Mononuclear cell (primary cell): ENCODE data around the gene ITK. TPM values are rescaled to one million over a fixed set of nuclear protein-coding genes. Genes with fewer than 3 reads are reported as not detected.
"Not testable (repeated sequence)": the region's sequence is repeated elsewhere in the genome, so short reads cannot be mapped to it uniquely, and the experiment has no call there.

Experiments
- H3K27me3 ChIP-seq: 2 replicates; pipeline ENCODE4 v1.6.0; 2011; ENCODE audit warnings: low read length, control low read depth; ENCODE audit not compliant: insufficient read depth
- H3K4me1 ChIP-seq: 2 replicates; pipeline ENCODE4 v1.5.1; 2011; ENCODE audit warnings: mild to moderate bottlenecking, low read length, control low read depth; ENCODE audit not compliant: insufficient read depth
- H3K4me3 ChIP-seq: 2 replicates; pipeline ENCODE4 v1.5.1; 2011; ENCODE audit warnings: mild to moderate bottlenecking, low read length, moderate library complexity
- H3K9me3 ChIP-seq: 2 replicates; pipeline ENCODE4 v1.5.1; 2011; ENCODE audit warnings: low read depth, mild to moderate bottlenecking, control low read depth, low read length
- total RNA-seq: library from RNA; depleted of rRNA; stranded (reverse); fragments of >200 nt; gene quantifications from one replicate; pipeline ENCODE4 v1.2.3, GENCODE V29; 2012

The ITK gene
- total RNA-seq, 1 donor: 209 TPM

DNA sequence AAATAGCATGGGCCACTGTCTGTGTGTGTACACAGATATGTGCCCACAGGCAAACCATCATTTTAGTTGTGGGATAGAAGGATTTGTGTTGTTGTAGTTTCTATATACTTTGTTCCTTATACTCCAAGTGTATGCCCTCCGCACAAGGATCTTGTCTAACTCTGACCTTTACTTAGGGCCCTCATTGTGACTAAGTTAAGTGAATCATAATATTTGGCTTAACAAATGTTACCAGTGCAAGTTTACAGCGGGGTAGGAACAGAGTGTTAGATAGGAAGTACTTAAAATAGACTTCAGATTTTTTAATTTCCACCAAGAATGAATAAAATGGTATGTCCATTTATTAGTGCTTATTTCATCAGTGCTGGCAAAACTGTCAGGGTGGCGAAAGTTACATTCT is 55.8 kb downstream of the ITK start:
- H3K27me3 ChIP-seq: no peaks in the 10 kb centered on the region
- no peak overlapping the region for H3K4me3 ChIP-seq
- H3K4me1 ChIP-seq: peaks cover 10% of the 10 kb centered on the region
- no peaks in the 10 kb centered on the region for H3K9me3 ChIP-seq

DNA sequence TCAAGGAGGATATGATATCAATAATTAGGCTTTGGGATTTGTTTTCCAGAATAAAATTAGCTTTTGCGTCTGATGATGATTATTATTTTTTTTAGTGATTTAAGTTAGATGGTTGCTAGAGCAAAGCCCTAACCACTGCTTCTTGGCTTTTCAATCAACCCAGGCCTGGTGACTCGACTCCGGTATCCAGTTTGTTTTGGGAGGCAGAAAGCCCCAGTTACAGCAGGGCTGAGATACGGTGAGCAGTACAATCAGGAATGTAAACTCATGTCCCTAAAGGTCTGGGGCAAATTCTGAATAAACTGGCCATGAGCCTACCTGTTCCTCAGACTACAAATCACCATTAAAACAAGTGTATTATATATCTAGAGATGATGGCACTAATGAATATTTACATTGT is 60.8 kb downstream of the ITK start:
- no peak overlapping the region for H3K4me3 ChIP-seq
- no peaks in the 10 kb centered on the region for H3K27me3 ChIP-seq
- H3K4me1 ChIP-seq: peaks cover 6% of the 10 kb centered on the region
- no peaks in the 10 kb centered on the region for H3K9me3 ChIP-seq

DNA sequence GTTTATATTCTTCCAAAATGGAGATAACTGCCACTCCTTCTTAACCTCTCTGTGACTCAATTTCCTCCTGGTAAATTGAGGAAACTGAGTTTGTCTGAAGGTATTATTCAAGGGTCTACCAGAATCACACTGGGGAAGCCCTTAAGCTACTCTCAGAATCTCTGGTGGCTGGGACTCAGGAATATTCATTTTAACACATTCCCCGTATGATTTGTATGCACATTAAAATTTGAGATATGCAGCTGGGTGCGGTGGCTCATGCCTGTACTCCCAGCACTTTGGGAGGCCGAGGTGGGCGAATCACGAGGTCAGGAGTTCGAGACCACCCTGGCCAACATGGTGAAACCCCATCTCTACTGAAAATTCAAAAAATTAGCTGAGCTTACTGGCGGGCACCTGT is 64.1 kb downstream of the ITK start:
- not testable (repeated sequence) for H3K4me3 ChIP-seq, H3K9me3 ChIP-seq, H3K27me3 ChIP-seq
- H3K4me1 ChIP-seq: peaks cover 31% of the 10 kb centered on the region

DNA sequence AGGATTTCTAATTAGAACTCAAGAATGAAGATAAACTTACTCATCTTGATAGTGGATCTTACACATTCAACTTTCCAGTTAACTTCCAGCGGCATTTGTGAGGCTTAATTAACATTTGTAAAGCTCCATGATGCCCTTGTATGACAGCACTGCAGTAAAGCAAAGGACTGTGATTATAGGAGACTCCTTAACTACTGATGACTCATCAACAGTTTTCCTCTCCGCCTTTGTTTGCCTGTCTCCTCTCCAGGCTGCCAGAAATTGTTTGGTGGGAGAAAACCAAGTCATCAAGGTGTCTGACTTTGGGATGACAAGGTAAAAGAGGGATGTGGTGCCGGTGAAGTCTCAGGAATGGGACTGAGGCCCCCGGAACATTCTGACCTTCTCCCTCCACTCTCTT is 64.8 kb downstream of the ITK start:
- Histone ChIP-seq H3K27me3 (no peaks in the 10 kb centered on the region), H3K9me3 (no peaks in the 10 kb centered on the region), H3K4me3 (no peak overlapping the region), H3K4me1 (peaks cover 37% of the 10 kb centered on the region)

DNA sequence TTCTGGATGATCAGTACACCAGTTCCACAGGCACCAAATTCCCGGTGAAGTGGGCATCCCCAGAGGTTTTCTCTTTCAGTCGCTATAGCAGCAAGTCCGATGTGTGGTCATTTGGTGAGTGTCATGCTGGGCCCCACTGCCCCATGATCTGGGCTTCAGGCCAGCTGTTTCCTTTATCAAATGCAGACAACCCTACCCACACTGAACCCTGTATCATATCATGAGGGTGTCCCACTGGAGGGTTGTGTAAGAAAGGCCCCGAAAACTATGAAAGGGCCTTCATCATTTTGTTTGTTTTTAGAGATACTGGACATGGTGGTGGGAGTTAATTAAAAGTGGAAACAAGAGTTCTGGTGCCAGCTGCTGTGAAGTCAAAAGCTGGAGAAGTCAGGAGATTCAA is 65.2 kb downstream of the ITK start:
- Histone ChIP-seq H3K9me3 (no peaks in the 10 kb centered on the region), H3K27me3 (no peaks in the 10 kb centered on the region), H3K4me1 (peaks cover 39% of the 10 kb centered on the region), H3K4me3 (no peak overlapping the region)

DNA sequence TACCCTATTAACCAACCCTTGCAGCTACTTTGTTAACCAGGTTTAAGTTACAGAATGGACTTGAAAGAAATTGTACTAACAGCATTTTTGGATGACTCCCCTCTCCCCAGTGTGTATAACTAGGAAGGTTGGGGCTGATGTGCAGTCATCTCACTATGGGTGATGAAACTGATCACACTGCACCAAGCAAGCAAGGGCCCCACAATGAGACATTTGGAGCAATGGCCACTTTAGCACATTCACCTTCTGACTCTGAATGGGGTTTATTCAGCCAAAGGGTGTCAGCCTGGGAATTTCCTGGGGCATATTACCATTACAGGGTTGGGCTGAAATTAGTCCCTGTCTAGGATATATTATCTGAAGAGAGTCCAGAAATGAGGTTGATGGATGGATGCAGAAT is 66.6 kb downstream of the ITK start:
- H3K4me3 ChIP-seq: no peak overlapping the region
- H3K27me3 ChIP-seq: no peaks in the 10 kb centered on the region
- no peaks in the 10 kb centered on the region for H3K9me3 ChIP-seq
- peaks cover 40% of the 10 kb centered on the region for H3K4me1 ChIP-seq

DNA sequence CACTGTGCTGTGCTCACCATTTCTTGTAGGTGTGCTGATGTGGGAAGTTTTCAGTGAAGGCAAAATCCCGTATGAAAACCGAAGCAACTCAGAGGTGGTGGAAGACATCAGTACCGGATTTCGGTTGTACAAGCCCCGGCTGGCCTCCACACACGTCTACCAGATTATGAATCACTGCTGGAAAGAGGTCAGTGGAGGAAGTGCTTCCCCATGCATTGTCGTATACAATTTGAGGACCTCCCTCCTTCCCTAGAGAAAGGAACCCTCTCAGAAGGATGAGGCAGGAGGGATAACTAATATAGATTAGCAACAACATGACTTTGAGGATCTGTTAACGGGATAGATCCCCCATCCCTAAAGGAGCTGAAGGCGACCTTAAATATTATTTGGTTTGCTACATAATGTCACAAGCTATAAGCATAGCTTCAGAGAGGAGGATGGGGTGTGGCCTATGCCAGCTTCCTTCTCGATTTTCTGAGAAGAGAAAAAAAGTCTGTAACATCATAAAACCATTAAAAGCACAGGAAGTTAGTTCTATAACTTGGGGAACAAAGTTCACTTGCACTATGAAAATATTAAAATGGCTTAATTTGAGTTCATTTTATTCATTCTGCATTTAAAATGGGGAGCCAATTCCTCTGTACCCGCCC is 68.3 kb downstream of the ITK start:
- no peaks in the 10 kb centered on the region for H3K9me3 ChIP-seq
- peaks cover 56% of the 10 kb centered on the region for H3K4me1 ChIP-seq
- H3K4me3 ChIP-seq: no peak overlapping the region
- H3K27me3 ChIP-seq: no peaks in the 10 kb centered on the region

DNA sequence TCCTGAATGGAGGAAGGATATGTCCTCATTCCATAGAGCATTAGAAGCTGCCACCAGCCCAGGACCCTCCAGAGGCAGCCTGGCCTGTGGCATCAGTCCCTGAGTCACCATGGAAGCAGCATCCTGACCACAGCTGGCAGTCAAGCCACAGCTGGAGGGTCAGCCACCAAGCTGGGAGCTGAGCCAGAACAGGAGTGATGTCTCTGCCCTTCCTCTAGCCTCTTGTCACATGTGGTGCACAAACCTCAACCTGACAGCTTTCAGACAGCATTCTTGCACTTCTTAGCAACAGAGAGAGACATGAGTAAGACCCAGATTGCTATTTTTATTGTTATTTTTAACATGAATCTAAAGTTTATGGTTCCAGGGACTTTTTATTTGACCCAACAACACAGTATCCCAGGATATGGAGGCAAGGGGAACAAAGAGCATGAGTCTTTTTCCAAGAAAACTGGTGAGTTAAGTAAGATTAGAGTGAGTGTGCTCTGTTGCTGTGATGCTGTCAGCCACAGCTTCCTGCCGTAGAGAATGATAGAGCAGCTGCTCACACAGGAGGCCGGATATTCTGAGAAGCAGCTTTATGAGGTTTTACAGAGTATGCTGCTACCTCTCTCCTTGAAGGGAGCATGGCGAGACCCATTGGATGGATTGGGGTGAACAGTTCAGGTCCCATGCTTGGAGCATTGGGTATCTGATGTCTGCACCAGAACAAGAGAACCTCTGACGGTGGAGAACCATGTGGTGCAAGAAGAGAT is 72.2 kb downstream of the ITK start:
- Histone ChIP-seq H3K27me3 (no peaks in the 10 kb centered on the region), H3K4me1 (peaks cover 63% of the 10 kb centered on the region), H3K4me3 (no peak overlapping the region), H3K9me3 (no peaks in the 10 kb centered on the region)

DNA sequence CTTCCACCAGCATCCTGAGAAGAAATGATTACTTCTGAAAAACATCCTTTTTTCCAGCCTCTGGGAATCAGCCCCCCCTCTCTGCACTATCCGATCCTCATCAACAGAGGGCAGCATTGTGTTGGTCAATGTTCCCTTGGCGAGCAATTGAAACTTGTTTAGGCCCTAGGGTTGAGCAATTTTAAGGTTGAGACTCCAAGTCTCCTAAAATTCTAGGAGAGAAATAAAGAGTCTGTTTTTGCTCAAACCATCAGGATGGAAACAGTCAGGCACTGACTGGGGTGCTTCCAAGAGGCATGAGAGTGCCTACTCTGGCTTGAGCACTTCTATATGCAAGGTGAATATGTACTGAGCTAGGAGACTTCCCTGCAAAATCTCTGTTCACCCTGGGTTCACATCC is 72.9 kb downstream of the ITK start:
- Histone ChIP-seq H3K27me3 (no peaks in the 10 kb centered on the region), H3K4me1 (peaks cover 61% of the 10 kb centered on the region), H3K9me3 (no peaks in the 10 kb centered on the region), H3K4me3 (no peak overlapping the region)

DNA sequence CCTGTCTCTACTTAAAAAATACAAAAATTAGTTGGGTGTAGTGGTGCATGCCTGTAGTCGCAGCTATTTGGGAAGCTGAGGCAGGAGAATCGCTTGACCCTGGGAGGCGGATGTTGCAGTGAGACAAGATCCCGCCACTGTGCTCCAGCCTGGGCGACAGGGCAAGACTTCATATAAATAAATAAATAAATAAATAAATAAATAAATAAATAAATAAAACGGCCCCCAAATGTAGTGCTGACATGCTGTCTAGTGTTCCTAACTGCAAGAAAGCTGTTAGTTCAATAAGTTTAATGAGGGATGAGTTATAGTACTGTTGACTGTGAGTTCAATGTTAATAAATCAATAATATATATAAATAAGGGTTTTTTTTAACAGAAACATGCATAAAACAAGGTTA is 77.8 kb downstream of the ITK start:
- Histone ChIP-seq H3K27me3 (no peaks in the 10 kb centered on the region), H3K4me1 (peaks cover 36% of the 10 kb centered on the region), H3K4me3 (no peak overlapping the region), H3K9me3 (no peaks in the 10 kb centered on the region)

DNA sequence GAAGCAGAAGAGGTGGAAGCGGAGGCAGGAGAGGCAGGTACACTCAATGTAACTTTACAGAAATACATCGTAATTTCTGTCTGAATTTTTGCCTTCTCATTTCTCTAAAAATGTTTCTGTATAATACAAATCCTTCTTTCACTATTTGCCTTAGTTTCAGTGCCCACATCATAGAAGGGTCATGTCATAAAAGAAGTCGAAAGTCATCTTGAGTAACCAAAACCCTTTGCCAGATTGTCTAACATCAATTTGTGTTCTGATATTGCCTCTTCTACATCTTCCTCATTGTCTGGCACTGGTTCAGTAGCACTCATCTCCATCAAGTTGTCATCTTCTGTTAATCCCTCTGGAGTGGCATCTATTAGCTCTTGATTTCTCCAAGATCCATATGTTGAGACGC is 79.1 kb downstream of the ITK start:
- H3K4me1 ChIP-seq: peaks cover 40% of the 10 kb centered on the region

DNA sequence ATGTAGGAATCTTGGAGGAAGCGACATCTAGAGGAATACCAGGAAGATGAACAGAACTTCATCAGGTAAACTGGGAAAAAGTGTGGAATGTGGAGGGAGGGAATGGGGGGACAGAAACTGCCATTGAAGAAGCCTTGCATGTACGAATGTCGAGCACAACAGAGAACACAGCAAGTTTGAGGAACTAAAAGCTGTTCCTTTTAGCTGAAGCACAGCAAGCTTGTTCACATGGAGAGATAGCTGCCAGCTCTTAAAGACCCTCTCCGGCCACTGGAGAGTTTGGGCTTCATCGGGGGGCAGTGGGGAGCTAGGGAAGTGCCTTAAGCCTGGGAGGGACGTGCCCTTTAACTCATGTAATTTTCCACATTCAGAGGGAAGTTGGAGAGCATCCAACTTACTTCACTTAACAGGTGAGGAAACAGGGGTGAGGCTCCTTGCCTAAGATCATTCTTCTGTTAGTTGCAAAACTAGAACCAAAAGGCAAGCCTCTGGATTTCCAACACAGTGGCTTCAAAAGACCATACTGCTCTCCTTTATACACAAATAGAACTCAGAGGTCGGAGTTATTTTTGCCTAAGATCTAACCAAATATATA is 83.0 kb downstream of the ITK start:
- Histone ChIP-seq H3K27me3 (no peaks in the 10 kb centered on the region), H3K4me1 (peaks cover 51% of the 10 kb centered on the region), H3K9me3 (no peaks in the 10 kb centered on the region), H3K4me3 (no peak overlapping the region)

More for the DNA sequence above, 79.1 kb downstream of the ITK start:
- H3K9me3 ChIP-seq: no peaks in the 10 kb centered on the region
- no peak overlapping the region for H3K4me3 ChIP-seq
- H3K27me3 ChIP-seq: no peaks in the 10 kb centered on the region

DNA sequence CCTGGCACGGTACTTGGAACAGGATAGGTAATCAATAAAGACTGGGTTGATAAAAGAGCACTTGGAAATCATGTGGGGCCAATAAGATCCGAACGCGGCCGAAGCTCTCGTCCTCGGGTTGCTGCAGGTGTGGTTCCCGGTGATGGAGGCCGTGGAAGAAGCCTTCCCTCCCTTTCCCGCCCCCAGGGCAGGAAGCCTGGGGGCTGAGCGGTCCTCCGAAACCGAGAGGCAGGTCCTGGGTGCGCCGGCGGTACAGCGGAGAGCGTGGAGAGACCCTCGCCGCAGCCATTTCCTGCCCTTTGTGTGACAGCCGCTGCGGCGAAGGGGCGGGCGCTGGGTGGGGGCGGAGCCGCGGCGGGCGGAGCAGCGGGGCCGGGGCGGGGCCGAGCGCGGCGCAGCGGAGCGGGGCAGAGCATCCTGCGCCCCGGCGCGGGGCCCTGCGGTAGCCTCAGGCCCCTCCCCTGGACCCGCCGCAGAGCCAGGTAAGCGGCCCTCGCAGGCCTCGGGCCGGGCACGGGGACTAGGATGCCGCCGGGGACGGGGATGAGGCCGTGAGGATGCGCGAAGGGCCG is 85.2 kb downstream of the ITK start, which contains the start of gene CYFIP2:
TSS of gene CYFIP2 (plus strand) at position 410 of the 572 bp plus-strand sequence. CDS start 19,239 bp downstream, outside the sequence.
- no peaks in the 10 kb centered on the region for H3K9me3 ChIP-seq
- H3K4me1 ChIP-seq: peaks cover 73% of the 10 kb centered on the region
- no peaks in the 10 kb centered on the region for H3K27me3 ChIP-seq
- H3K4me3 ChIP-seq: peak within 1 kb of the TSS; percentile 80

DNA sequence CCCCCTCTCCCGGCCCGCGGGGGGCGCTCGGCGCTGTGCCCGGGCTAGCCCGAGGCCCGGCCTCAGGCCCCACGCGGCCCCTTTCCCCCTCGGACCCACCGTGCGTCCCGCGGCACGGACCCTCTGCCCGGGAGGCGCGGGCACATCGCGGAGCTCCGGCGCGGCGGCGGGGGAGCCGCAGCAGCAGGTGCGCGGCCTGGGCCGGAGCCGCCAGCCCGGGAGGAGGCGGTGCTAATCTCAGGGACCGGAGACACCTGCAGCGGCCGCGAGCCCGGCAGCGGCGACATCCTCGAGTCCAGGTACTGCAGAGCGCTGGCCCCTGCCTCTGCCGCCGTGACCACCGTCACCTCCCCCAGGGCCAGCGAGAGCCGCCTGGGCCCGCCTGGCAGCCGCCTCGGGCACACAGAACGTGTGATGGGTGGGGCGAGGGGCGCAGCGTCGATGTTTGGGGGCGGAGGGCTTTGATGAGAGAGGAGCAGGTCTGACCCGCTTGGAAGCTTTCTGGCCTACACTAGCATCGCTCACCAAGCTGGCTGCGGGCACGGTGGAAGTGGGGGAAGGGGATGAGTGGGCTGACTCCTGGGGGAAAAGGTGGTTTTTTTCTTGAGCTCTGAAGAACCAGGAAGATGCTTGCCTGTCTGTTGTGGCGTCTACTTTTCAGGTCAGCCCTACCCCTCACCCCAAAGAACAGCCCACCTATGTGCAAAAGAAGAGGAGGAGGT is 85.8 kb downstream of the ITK start:
- Histone ChIP-seq H3K27me3 (no peaks in the 10 kb centered on the region), H3K4me3 (peak overlapping the region; percentile 80), H3K9me3 (no peaks in the 10 kb centered on the region), H3K4me1 (peaks cover 79% of the 10 kb centered on the region)

DNA sequence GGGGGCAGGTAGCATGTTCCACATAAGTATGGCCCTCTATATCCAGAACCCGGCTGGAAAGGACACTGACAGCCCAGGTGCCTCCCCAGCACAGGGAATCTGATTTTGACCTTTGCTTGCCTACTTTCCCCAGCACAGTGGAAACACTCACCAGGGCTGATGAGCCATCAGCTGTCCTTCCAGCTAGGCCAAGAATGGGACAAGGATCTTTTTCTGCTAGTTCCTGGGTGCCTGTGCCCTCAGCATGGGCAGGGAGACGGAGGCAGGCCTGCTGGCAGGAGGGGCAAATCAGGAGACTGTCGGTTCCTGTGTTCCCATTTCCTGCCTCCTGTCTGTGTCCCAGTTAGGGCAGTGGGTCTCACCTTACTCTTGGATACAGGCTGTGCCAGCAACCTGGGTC is 86.4 kb downstream of the ITK start:
- Histone ChIP-seq H3K27me3 (no peaks in the 10 kb centered on the region), H3K4me1 (peaks cover 85% of the 10 kb centered on the region), H3K4me3 (peak overlapping the region; percentile 80), H3K9me3 (no peaks in the 10 kb centered on the region)
